ENCODE data around the gene SACM1L. TPM values are rescaled to one million over a fixed set of nuclear protein-coding genes. Genes with fewer than 3 reads are reported as not detected.

SACM1L gene
- total RNA-seq, 1 donor from 2014 or later, result 44.1 TPM

DNA sequence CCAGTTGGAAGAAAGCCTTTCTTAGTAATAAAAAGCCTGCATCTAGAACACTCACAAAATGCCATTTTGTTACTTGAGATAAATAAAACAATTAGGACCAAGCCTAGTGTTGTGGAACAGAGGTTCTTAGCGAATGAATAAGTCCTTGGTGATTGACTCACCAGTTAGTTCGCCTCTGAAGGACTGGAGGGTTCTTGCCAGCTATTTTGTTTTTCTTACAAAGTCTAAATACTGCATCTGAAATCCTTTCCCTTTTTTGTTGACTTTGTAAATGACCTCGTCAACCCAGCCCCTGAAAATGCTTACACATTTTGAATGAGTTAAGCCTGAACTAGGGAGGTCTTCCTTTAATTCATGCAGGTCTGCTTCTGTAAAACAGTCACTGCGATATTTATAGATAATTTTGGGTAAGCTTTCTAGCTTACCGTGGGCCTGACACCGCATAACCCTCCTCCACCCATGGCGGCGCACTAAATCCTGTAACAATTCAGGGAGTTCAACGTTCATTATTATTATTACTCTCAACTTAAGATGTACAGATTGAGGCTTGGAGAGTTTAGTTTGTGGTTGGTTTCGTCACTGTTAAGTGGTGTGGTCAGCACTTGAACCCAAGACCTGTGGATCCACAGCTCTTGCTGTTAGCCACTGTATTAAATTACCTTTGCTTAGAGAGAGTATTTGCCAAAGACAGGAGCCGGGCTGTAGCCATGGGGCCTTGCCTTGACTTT is 45.0 kb upstream of the SACM1L start:
- H3K4me1 Mint-ChIP-seq, result peaks cover 53% of the 10 kb centered on the region
- TF ChIP-seq, protein P1, sequence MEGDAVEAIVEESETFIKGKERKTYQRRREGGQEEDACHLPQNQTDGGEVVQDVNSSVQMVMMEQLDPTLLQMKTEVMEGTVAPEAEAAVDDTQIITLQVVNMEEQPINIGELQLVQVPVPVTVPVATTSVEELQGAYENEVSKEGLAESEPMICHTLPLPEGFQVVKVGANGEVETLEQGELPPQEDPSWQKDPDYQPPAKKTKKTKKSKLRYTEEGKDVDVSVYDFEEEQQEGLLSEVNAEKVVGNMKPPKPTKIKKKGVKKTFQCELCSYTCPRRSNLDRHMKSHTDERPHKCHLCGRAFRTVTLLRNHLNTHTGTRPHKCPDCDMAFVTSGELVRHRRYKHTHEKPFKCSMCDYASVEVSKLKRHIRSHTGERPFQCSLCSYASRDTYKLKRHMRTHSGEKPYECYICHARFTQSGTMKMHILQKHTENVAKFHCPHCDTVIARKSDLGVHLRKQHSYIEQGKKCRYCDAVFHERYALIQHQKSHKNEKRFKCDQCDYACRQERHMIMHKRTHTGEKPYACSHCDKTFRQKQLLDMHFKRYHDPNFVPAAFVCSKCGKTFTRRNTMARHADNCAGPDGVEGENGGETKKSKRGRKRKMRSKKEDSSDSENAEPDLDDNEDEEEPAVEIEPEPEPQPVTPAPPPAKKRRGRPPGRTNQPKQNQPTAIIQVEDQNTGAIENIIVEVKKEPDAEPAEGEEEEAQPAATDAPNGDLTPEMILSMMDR (conservative IDR thresholded peaks at IDR 0.05), result no peak
- DNase-seq (ENCODE audit: low read depth, low spot score), result no peak
- peaks cover 14% of the 10 kb centered on the region for H3K36me3 Mint-ChIP-seq (ENCODE audit: low read depth)
- no peaks in the 10 kb centered on the region for H3K27me3 Mint-ChIP-seq (ENCODE audit: low read depth)
- peak overlapping the region; percentile 94 for H3K27ac Mint-ChIP-seq (ENCODE audit: unreplicated experiment)
- no peak overlapping the region for H3K4me3 Mint-ChIP-seq
- peaks cover 4% of the 10 kb centered on the region for H3K9me3 Mint-ChIP-seq

DNA sequence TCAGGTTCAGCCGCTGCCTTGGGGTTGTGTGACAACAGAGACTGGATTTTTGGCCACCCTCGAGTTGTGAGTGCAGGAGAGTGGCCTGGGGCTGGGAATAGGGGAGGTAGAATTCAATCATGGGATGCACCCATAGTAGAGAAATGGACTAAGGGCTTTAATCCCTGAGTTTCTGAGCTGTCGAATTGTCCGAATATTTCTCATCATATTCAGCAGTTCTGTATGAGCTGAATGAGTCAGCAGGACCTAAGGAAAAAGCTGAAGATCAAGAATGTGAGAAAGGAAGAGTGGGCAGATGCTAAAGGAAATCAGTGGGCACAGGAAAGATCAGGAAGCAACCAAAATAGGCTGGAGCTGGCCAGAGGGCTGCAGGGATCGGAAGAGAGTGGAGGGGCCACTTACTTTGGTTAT is 44.4 kb upstream of the SACM1L start:
- TF ChIP-seq, protein P1 (conservative IDR thresholded peaks at IDR 0.05), result no peak
- Mint-ChIP-seq H3K9me3 (peaks cover 4% of the 10 kb centered on the region), H3K27ac (ENCODE audit: unreplicated experiment) (peak overlapping the region; percentile 94), H3K27me3 (ENCODE audit: low read depth) (no peaks in the 10 kb centered on the region), H3K4me3 (peak overlapping the region; percentile 21), H3K36me3 (ENCODE audit: low read depth) (peaks cover 15% of the 10 kb centered on the region), H3K4me1 (peaks cover 52% of the 10 kb centered on the region)
- no peak for DNase-seq (ENCODE audit: low read depth, low spot score)

DNA sequence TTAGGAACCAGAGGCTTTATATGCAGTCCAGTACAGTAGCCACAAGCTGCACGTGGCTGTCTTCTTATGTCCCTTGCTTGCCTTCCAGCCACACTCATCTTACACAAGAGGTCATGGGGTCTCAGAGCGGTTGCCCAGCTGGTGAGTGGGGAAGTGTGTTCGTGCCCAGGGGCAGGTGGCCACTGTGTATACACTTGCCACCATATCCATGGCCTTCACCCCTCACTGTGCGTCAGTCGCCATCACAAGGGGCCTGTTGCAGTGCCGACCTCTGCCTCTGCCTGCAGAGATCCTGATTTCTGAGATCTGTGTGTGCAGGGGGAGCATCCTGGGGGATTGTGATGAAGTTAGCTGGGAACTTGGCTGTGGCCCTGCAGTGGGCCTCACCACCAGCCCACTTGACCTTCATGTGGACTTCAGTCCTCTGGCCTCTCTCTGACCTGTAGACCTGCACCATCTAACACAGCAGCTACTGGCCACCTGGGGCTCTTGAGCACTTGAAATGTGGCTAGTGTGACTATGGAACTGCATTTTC is 43.1 kb upstream of the SACM1L start:
- Mint-ChIP-seq H3K36me3 (ENCODE audit: low read depth) (peaks cover 16% of the 10 kb centered on the region), H3K9me3 (peaks cover 4% of the 10 kb centered on the region), H3K27ac (ENCODE audit: unreplicated experiment) (peak overlapping the region; percentile 71), H3K4me1 (peaks cover 41% of the 10 kb centered on the region), H3K27me3 (ENCODE audit: low read depth) (no peaks in the 10 kb centered on the region), H3K4me3 (no peak overlapping the region)
- TF ChIP-seq, protein P1 (conservative IDR thresholded peaks at IDR 0.05), result no peak
- DNase-seq (ENCODE audit: low read depth, low spot score), result no peak

DNA sequence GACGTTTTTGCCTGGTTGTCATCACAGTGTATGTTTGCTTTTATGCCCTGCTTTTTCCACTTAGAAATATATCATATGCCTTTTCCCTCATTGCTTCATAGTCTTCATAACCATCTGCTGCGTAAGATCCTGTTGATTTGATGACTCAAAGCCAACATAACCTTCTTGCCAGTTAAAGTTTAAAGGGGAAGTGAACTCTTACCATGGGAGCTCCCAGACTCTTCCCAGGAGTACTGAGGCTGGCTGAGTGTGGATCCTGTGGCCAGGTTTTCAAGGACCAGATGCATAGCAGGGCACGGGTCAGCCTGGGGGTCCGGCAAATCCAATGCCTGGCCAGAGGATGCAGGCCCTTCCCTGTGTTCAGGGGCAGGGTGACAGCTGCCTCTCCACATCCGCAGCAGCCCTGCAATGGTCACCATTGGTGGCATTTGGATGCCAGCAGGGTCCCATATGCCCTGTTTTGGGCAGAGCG is 42.0 kb upstream of the SACM1L start:
- no peaks in the 10 kb centered on the region for H3K27me3 Mint-ChIP-seq (ENCODE audit: low read depth)
- H3K4me1 Mint-ChIP-seq, result peaks cover 36% of the 10 kb centered on the region

DNA sequence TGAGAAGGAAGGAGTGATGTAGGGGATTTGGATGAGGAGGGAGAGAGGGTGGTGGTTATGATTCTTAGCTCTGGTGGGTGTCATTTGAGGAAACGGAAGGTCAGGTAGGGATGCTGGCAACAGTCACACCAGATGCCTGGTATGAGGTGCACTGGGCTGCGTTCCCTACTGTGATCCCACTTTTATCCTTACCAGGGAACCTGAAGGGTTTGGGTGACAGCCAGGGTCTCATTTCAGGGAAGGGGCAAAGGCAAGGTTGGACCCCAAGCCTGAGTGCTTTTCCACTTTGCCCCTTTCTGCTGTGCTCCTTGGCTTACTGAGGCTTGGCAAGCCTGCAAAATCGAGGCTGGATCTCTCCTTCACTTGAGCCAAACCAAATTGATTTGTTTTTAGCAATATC is 36.0 kb upstream of the SACM1L start:
- Mint-ChIP-seq H3K27me3 (ENCODE audit: low read depth) (no peaks in the 10 kb centered on the region), H3K27ac (ENCODE audit: unreplicated experiment) (no peak overlapping the region), H3K4me1 (peaks cover 15% of the 10 kb centered on the region), H3K36me3 (ENCODE audit: low read depth) (peaks cover 11% of the 10 kb centered on the region), H3K9me3 (peaks cover under 1% of the 10 kb centered on the region), H3K4me3 (no peak overlapping the region)
- TF ChIP-seq, protein P1 (conservative IDR thresholded peaks at IDR 0.05), result no peak
- DNase-seq (ENCODE audit: low read depth, low spot score), result no peak

More for the DNA sequence above, 42.0 kb upstream of the SACM1L start:
- Mint-ChIP-seq H3K4me3 (no peak overlapping the region), H3K9me3 (peaks cover 4% of the 10 kb centered on the region), H3K36me3 (ENCODE audit: low read depth) (peaks cover 18% of the 10 kb centered on the region), H3K27ac (ENCODE audit: unreplicated experiment) (no peak overlapping the region)
- no peak for DNase-seq (ENCODE audit: low read depth, low spot score)
- TF ChIP-seq, protein P1 (conservative IDR thresholded peaks at IDR 0.05), result no peak
